ENCODE data around the gene EXOC2.
"Not testable (repeated sequence)": the region's sequence is repeated elsewhere in the genome, so short reads cannot be mapped to it uniquely, and the experiment has no call there.

EXOC2 gene

DNA sequence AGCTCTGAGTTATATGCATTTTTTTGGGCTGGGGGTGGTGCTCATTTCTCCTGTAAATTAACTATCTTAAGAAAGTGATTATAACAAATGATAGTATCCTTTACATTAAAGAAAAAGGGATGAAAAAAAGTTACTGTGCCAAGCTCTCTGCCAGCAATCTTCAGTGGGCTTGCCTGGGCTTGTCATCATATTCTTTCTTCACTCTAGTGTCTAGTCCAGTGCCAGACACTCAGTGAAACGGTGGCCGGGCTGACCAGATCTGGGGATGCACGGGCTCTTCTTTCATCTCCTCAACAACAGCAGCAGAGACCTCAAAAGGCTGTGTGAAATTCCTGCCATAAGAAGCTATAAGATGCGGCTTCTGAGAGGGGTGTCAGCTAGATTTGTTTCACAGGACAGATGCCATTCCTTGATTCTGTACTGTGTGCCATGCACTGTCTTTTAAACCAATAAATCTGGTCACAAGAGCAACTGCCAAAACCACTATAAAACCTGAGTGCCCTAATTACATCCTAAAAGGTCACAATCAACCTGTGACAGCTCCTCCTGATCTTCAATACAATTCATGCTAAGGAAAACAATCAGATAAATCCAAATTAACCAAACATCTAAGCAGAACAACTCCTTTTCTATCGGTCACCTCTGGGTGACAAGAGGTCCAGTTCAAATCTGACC, 12.1 kb downstream of the EXOC2 start:
- DNase-seq (ENCODE audit: low spot score): no peak

DNA sequence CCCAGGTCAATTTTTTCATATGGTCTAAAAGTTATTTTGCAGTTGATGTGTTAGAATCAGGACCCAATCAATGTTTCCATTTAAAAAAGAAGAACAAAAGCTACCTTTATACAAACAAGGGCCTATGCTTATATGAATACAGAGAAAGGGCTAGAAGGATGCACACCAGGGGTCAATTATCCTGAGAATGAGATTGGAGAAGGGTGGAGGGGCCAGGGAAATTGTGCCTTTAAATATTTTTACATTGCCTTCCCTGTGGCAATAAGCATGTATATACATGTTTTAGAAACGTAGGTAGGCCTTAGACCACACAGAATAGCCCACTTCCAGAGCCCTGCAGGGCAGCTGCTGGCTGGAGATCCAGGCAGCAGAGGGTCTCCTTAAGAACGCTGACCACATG, 12.7 kb downstream of the EXOC2 start:
- no peak for DNase-seq (ENCODE audit: low spot score)

DNA sequence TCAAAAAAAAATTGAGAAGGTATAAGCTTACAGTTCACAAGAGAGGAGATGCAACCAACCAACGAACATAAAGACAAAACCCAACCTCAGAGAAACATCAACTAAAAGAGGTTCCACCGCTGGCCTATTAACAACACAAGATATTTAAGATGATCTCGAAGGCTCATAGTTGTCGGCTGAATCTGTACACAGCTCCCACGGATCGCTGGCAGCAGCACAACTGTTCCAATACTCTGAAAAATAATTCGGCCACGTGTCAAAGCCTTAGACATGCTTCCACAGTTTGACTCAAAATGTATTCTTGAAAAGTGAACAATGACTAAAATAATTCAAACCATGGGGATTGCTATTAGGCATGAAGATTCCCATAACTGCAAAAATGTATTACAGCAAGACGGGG, 13.7 kb downstream of the EXOC2 start:
- DNase-seq (ENCODE audit: low spot score): no peak

DNA sequence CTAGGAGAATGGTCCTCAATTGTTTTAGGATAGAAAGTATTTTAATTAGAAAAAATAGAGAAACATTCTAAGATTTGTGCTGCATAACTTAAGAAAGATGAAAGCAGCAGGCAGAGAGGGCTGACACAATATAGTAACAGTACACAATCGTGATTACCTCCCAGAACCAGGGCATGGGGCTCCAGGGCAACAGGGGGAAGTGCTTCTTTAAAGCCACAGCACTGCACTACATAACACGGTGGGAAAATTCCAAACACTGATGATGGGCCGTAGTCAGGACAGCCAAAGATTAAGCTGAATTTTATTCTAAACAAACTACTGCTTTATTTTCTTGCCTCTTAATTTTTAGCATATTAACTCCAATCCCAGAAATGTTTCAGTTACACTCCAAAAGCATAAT, 14.4 kb downstream of the EXOC2 start:
- no peak for DNase-seq (ENCODE audit: low spot score)

DNA sequence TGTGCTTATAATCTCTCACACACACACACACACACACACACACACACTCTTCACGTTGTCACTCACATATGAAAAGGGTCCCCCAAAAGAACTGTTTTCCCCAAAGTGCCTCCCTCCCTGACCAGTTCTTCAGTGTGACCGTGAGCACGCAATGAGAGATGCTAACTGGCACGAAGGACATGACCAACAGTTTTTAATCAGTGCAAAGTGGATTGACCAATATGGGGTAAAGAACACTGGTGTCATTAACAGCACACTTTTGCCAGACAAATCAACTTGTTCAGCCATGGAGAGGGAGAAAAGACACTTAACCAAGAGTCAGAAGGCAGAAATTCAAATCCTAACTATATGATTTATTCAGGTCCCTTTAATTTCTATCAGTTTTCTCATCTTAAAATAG, 15.0 kb downstream of the EXOC2 start:
- no peak for DNase-seq (ENCODE audit: low spot score)

DNA sequence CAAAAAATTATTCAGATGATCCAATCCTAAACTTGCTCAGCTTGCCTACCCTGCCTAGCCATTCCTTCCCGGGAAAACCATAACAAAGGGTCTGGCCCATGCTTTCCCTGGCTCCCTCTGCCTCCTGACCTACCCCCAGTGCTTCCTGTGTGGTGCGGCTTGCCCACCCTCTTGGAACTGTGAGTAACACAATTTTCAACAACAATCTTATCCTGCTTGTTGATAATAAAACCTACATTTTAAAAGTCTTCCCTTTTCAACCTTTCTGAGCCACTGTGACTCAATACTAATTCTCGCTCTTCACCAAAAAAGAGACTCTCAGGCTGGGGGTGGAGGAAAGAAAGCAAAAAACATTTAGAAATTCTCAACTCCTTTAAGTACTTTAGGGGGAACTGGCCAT, 18.0 kb downstream of the EXOC2 start:
- DNase-seq (ENCODE audit: low spot score): no peak

DNA sequence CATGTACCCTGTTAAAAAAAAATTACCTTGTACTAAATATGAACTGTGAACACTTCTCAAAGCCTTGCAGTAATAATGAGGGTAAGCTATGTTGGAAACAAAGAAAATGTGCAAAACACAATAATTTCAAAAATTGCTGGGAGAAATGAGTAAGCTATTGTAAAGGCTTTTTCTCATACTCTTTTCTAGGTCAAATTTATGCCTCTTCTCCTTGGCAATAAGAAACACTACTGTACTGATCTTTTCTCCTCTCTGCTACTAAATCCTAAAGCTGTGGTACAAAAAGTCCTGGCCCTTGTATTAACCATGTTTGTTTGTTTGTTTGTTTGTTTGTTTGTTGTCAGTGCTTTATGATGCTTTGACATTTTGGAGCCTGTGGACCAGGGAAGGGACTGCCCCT, 18.5 kb downstream of the EXOC2 start:
- DNase-seq (ENCODE audit: low spot score): no peak

DNA sequence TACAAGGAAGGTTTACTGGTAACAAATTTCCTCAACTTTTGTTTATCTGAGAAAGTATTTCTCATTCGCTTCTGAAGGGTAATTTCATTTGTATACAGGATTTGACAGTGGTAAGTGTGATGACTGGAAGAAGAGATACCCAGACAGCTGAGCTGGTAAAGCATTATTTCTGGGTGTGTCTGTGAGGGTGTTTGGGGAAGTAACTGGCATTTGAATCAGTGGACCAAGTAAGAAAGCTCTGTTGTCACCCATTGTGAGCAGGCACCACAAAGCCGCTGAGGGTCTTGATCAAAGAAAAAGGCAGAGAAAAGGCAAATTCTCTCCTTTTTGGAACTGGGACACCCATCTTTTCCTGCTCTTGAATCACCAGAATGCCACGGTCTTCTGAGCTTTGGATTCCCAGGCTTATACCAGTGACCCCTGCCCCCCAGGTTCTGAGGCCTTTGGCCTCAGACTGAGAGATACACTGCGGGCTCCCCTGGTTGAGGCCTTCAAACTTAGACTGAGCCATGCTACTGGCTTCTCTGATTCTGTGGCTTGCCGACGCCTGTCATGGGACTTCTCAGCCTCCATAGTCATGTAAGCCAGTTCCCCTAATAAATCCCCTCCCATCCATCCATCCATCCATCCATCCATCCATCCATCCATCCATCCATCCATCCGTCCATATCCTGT, 25.5 kb downstream of the EXOC2 start:
- DNase-seq (ENCODE audit: low spot score): no peak

DNA sequence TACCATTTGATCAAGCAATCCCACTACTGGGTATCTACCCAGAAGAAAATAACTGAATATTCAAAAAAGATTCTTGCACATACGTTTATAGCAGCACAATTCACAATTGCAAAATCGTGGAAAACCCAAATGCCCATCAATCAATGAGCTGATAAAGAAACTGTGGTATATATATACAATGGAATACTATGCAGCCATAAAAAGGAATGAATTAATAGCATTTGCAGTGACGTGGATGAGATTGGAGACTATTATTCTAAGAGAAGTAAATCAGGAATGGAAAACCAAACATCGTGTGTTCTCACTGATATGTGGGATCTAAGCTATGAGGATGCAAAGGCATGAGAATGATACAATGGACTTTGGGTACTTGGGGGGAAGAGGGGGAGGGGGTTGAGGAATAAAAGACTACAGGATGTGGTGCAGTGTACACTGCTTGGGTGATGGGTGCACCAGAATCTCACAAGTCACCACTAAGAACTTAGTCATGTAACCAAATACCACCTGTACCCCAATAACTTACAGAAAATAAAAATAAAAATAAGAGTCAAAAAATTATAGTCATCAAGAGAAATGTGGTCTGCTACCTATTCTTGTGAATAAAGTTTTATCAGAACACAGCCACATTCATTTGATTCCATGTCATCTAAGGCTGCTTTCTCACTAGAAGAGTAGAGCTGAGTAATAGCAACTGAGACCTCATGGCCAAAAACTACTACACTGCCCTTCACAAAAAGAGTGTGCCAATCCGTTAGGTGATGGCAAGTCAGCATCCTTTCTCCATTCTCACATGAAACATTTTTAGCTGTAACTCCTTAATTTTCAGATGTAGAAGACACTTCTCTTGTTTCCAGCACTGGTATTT, 27.3 kb downstream of the EXOC2 start:
- no peak for DNase-seq (ENCODE audit: low spot score)

DNA sequence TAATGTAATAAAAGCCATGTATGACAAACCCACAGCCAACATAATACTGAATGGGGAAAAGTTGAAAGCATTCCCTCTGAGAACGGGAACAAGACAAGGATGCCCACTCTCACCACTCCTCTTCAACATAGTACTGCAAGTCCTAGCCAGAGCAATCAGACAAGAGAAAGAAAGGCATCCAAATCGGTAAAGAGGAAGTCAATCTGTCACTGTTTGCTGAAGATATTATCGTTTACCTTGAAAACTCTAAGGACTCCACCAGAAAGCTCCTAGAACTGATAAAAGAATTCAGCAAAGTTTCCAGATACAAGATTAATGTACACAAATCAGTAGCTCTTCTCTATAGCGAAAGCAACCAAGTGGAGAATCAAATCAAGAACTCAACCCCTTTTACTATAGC, 29.2 kb downstream of the EXOC2 start:
- not testable (repeated sequence) for DNase-seq (ENCODE audit: low spot score)

DNA sequence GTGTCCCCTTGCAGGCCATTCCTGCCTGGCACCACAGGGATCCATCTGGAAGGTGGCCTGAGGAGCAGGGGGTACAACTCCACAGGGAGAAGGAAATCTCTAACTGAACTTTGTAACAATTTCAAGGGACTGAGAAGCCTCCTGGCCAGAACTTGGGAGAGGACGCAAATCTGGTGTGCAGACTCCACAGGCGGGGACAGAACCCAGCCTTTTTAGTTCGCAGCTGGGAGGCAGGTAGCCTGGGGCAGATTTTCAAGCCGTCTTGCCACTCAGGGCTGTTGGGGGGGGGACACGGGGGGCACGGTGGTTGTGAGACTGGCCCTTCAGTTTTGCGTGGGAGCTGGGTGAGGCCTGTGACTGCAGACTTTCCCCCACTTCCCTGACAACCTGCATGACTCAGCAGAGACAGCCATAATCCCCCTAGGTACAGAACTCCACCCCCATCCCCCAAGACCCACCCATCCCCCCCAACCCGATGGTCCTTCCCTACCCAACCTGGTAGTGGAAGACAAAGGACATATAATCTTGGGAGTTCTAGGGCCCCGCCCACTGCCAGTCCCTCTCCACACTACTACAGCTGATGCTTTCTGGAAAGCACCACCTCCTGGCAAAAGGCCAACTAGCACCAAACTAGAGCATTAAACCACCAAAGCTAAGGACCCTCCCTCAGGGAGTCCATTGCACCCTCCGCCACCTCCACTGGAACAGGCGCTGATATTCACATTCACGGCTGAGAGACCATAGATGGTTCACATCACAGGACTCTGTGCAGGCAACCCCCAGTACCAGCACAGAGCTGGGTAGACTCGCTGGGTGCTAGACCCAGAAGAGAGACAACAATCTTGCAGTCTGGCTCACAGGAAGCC, 33.0 kb downstream of the EXOC2 start:
- no peak for DNase-seq (ENCODE audit: low spot score)

DNA sequence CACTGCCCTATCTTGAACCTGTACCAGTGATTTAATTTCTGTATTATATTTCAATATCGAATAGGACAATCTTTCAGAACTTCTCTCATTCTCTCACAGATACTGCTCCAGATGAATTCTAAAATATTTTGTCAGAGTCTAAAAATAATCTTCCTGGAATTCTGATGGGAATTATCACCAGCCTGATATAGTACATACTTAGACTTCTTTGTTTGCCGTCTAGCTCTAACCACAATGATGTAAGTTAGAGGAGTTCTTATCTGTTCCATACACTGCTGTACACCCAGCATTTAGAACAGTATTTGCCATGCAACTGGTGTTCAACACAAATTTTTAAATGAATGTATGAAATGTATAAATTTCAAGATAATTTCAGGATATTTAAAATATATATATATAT, 34.7 kb downstream of the EXOC2 start:
- DNase-seq (ENCODE audit: low spot score): no peak

DNA sequence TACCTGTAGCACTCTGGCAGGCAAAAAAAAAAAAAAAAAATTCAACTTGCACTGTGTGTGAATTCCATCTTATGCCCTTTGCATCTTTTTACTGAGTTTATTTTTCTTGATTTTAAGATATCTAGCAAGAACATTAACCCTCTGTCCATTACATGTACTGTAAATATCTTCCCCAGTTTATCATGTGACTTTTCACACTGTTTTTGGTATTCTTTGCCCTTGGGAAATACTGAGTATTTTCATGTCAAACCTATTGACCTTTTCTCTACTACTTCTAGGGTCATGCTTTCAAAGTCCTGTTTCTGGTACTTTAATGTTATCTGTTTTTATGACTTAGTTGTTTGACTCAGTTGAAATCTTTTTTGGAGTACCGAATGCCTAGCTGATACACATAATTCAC, 35.2 kb downstream of the EXOC2 start:
- no peak for DNase-seq (ENCODE audit: low spot score)

DNA sequence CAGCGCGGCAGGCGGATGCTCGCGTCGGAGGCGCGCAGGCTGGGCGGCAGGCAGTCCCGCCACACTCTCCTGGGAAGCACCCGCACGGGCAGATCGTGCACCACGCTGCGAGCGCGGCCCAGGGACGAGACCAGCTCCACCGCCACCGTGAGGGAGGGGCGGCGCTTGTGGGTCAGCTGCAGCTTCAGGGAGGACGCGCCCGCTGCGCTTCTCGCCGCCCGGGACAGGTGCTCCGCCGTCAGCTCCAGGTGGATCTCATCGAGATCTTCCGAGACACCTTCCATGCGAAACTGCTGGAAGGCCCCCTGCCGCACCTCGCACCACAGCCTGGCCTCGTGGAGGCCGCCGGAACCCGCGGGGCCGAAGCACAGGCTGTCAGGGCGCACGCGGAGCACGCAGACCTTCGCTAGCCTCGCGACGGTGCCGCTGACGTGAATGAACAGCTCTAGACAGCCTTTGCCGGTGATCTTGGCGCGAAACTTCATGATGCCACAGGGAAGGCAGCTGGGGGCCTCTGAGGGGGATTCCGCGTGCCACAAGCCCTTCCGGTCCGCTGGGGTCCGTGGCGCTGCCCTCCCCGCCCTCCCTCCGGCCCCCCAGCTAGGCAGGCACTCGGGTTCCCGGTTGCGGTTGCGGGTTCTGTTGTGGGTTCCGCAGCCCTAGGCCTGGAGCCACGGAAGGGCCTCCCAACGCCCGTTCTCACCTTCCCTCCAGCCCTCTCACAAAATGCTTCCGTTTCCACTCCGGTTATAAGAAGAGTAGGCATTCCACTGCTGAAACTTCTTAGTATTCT, 36.3 kb downstream of the EXOC2 start, which contains the start of gene HUS1B:
TSS of gene HUS1B (minus strand) at position 641 of the 793 bp plus-strand sequence. CDS start at position 485, 156 bp downstream.
- DNase-seq (ENCODE audit: low spot score): no peak

DNA sequence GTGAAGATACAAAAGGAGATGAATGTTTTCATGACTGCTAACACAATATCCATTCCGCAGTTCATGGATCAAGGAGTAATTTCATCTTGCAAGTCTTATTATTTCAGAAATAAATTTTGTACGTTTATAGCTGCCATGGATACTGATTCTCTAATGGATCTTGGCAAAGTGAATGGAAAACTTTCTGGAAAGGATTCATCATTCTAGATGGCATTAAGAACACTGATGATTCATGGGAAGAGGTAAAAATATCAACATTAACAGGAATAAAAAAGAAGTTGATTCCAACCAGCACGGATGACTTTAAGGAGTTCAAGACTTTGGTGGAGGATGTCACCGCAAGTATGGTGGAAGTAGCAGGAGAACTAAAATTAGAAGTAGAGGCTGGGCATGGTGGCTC, 38.8 kb downstream of the EXOC2 start:
- DNase-seq (ENCODE audit: low spot score): no peak

DNA sequence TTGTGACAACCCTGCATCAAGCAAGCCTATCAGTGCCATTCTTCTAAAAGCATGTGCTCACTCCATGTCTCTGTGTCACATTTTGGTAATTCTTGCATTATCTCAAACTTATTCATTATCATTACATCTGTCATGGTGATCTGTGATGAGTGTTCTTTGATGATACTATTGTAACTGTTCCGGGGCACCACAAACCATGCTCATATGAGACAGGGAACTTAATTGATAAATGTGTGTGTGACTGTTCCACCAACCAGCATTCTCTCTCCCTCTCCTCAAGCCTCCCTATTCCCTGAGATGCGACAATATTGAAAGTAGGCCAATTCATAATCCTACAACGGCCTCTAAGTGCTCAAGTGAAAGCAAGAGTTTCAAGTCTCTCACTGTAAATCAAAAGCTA, 40.1 kb downstream of the EXOC2 start:
- no peak for DNase-seq (ENCODE audit: low spot score)

DNA sequence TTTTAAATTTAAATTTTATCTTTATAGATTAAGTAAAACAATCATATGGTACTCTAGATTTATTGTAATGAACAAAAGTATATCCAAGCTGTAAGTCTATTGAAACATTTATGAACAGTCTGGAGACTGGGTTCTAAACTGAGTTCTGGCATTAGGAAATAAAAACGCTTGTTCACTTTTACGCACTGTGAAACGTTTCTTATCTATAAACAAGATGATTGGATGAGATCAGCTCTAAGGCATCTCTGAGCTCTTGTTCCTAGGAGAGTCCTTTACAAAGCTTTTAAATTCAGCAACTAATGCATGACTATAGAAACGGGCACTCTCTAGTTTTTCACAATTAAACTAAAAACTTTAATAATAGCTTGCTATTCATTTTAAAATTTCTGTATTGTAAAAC, 42.8 kb downstream of the EXOC2 start:
- DNase-seq (ENCODE audit: low spot score): no peak

DNA sequence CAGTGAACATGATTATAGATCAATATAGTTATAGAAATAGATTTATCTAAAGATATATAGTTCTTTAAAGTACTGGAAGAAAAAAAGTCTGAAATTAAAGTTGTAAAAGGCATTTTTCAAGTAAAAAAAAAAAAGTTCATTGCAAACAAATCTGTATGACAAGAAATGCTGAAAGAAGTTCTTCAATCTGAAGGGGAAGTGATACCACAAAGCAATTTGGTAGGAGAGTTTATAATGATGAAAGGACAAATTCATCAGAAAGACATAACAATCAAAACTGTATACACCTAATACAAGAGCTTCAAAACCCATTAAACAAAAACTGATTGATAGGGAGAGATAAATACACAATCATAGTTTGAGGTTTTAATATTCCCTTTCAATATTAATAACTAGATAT, 50.1 kb downstream of the EXOC2 start:
- no peak for DNase-seq (ENCODE audit: low spot score)

DNA sequence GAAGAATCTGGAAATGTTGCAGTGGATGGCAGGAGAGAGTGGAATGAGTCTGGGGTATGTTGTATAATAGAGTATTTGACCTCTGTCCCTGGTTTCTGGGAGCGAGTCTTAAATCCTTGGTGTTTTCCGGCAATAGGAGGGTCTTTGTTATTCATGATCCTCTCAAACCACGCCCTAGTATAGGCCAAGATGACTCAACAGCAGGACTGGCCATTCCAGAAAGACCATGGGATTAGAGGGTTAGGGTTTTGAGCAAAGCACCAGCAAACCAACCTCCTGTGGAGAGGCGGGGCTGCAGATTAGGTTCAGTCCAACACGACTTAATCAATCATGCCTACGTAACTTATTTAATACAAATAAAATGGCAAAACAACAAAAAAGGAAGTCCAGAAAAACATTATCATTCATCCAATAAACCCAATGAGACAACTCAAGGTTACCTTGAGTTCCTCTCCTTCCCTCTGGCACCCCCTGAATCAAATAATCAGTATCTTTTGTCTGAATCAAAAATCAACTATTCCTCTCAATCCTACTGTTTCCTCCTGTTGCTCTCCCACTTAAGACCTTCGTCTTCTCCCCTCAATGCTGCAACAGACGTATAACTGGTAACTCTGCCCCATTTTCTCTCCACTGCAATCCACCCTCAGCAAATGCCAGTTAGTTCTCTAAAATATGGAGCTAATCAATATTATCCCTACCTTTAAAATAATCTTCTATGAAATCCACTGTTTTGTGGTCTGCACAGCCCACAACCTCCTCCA, 51.5 kb downstream of the EXOC2 start:
- no peak for DNase-seq (ENCODE audit: low spot score)

DNA sequence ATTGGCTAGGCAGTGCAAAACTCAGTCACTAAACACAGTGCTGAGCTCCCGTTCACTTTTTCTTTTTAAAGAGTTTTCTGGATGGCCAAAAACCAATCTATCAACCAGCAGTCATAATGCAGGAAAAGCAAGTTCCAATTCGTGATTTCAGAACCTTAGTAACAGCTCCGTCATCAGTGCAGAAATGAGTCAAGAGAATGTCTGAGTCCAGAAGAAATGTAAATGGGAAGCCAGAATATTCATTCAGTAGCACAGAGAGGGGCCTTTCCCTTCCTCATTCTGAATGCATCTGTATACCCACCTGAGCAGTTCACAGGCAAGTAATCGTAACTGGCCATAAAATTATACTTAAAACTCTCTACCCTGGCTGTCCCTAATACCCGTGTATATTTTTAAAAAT, 56.5 kb downstream of the EXOC2 start:
- no peak for DNase-seq (ENCODE audit: low spot score)
